CD14-positive monocyte (primary cell): ENCODE results near the gene LAMB3. TPM values are rescaled to one million over a fixed set of nuclear protein-coding genes. Genes with fewer than 3 reads are reported as not detected.
"Not testable (repeated sequence)": the region's sequence is repeated elsewhere in the genome, so short reads cannot be mapped to it uniquely, and the experiment has no call there.

ENCODE experiments used
- DNase-seq, 3 donors: peaks; one replicate each; pipeline ENCODE4 v3.0.0-alpha.2; 2011 to 2022
- H2AFZ ChIP-seq: 2 replicates; pipeline ENCODE4 v1.6.0; 2012; ENCODE audit warnings: mild to moderate bottlenecking, low read depth, low read length, inconsistent platforms; ENCODE audit not compliant: insufficient read depth, poor library complexity, severe bottlenecking
- H3K27ac ChIP-seq, 2 donors: 1 replicate in 1 of 2; 2 replicates in 1 of 2; pipeline ENCODE4 v1.5.1; 2012 to 2013; ENCODE audit warnings: low read length in 2 of 2, control low read depth in 1 of 2, inconsistent platforms in 1 of 2, low read depth in 1 of 2, mild to moderate bottlenecking in 1 of 2
- H3K27me3 ChIP-seq, 2 donors: one replicate each; pipeline versions ENCODE4 v1.6.0 to v1.6.1; 2011 to 2013; ENCODE audit warnings: low read length in 2 of 2; ENCODE audit not compliant: control insufficient read depth in 2 of 2, insufficient read depth in 2 of 2
- H3K36me3 ChIP-seq, 2 donors: replicated peaks in 1 of 2; 1 replicate in 1 of 2; 2 replicates in 1 of 2; pipeline versions ENCODE4 v1.5.1 to v1.6.1; 2012 to 2013; ENCODE audit warnings: low read length in 2 of 2, control low read depth in 1 of 2, inconsistent platforms in 1 of 2, mild to moderate bottlenecking in 1 of 2; ENCODE audit not compliant: insufficient read depth in 2 of 2, control insufficient read depth in 1 of 2
- H3K4me1 ChIP-seq, 2 donors: 1 replicate in 1 of 2; 2 replicates in 1 of 2; pipeline versions ENCODE4 v1.5.1 to v1.6.1; 2012 to 2013; ENCODE audit warnings: low read length in 2 of 2, control low read depth in 1 of 2, inconsistent platforms in 1 of 2, mild to moderate bottlenecking in 1 of 2, moderate library complexity in 1 of 2; ENCODE audit not compliant: insufficient read depth in 2 of 2, control insufficient read depth in 1 of 2
- H3K4me2 ChIP-seq: replicated peaks from 2 replicates; pipeline ENCODE3; 2012; ENCODE audit warnings: low read length, moderate library complexity, mild to moderate bottlenecking; ENCODE audit not compliant: poor library complexity, severe bottlenecking; ENCODE audit errors: extremely low read depth
- H3K4me3 ChIP-seq, 3 experiments: fragments of 200-600 bp in 1 of 3; sonication (generic) in 1 of 3; replicated peaks in 1 of 3; 1 replicate in 2 of 3; 2 replicates in 1 of 3; pipeline ENCODE4 v1.5.1; 2011 to 2013; ENCODE audit warnings: low read length in 3 of 3, mild to moderate bottlenecking in 3 of 3, control low read depth in 2 of 3, low read depth in 2 of 3, inconsistent platforms in 1 of 3, moderate library complexity in 1 of 3
- H3K79me2 ChIP-seq: 2 replicates; pipeline ENCODE4 v1.6.0; 2012; ENCODE audit warnings: mild to moderate bottlenecking, control low read depth, inconsistent platforms, low read length, moderate library complexity; ENCODE audit not compliant: insufficient read depth
- H3K9ac ChIP-seq: 2 replicates; pipeline ENCODE4 v1.6.0; 2017; ENCODE audit warnings: low read length, mild to moderate bottlenecking; ENCODE audit not compliant: insufficient read depth, poor library complexity, severe bottlenecking
- H3K9me3 ChIP-seq, 2 donors: replicated peaks in 1 of 2; 1 replicate in 1 of 2; 2 replicates in 1 of 2; pipeline versions ENCODE4 v1.5.1 to v1.6.1; 2012 to 2013; ENCODE audit warnings: low read length in 2 of 2, control low read depth in 1 of 2; ENCODE audit not compliant: control insufficient read depth in 1 of 2, insufficient read depth in 1 of 2
- H4K20me1 ChIP-seq: 2 replicates; pipeline ENCODE4 v1.6.0; 2012; ENCODE audit warnings: mild to moderate bottlenecking, low read length, control low read depth, moderate library complexity; ENCODE audit not compliant: insufficient read depth
- H3K27ac Mint-ChIP-seq, 7 donors: one replicate each; pipeline ENCODE4 v1.8.0; 2020; ENCODE audit warnings: mild to moderate bottlenecking in 7 of 7, mixed read lengths in 7 of 7, moderate library complexity in 6 of 7, inconsistent platforms in 2 of 7
- H3K27me3 Mint-ChIP-seq, 3 donors: one replicate each; pipeline ENCODE4 v1.8.0; 2021 to 2022; ENCODE audit warnings: low read depth in 3 of 3, mild to moderate bottlenecking in 3 of 3, mixed read lengths in 3 of 3, moderate library complexity in 3 of 3, inconsistent platforms in 1 of 3
- H3K36me3 Mint-ChIP-seq, 2 donors: one replicate each; pipeline ENCODE4 v1.8.0; 2020; ENCODE audit warnings: mixed read lengths in 2 of 2, inconsistent platforms in 1 of 2, mild to moderate bottlenecking in 1 of 2
- H3K4me1 Mint-ChIP-seq: one replicate; pipeline ENCODE4 v1.8.0; 2020; ENCODE audit warnings: mild to moderate bottlenecking, mixed read lengths
- H3K4me3 Mint-ChIP-seq, 2 donors: one replicate each; pipeline ENCODE4 v1.8.0; 2020; ENCODE audit warnings: mild to moderate bottlenecking in 2 of 2, mixed read lengths in 2 of 2, moderate library complexity in 1 of 2
- H3K9me3 Mint-ChIP-seq, 7 donors: one replicate each; pipeline ENCODE4 v1.8.0; 2020 to 2022; ENCODE audit warnings: mixed read lengths in 7 of 7, mild to moderate bottlenecking in 6 of 7, moderate library complexity in 6 of 7, inconsistent platforms in 2 of 7
- CTCF ChIP-seq: fragments of 200-600 bp; IDR thresholded peaks from one replicate; pipeline ENCODE4 v1.8.0; 2022; ENCODE audit warnings: antibody characterized with exemption, mild to moderate bottlenecking
- WGBS: methylation state at CpG from one replicate; pipeline ENCODE4 v1.1.5; 2013; ENCODE audit warnings: missing lambda C conversion rate; ENCODE audit not compliant: insufficient coverage; 5-methylcytosine and 5-hydroxymethylcytosine counted together
- intact Hi-C, 2 donors: fragments of 100-400 bp; cut with micrococcal nuclease; formaldehyde crosslinking; loops; one replicate each; pipeline versions ENCODE4 v1.15.0 to v1.15.1; 2023
- polyA minus RNA-seq: library from RNA; depleted of rRNA, polyadenylated mRNA; stranded (reverse); fragments of >200 nt; gene quantifications from 2 replicates; pipeline ENCODE4 v1.2.3, GENCODE V29; 2012
- polyA plus RNA-seq, 3 donors: library from polyadenylated mRNA; depleted of rRNA in 1 of 3; unstranded in 2 of 3; stranded (reverse) in 1 of 3; fragments of 300-500 nt in 2 of 3; fragments of >200 nt in 1 of 3; fragmentation: Illumina TruSeq in 2 of 3; gene quantifications; 1 replicate in 2 of 3; 2 replicates in 1 of 3; pipeline ENCODE4 v1.2.3, GENCODE V29; 2012 to 2021
- total RNA-seq, 12 experiments: library from RNA in 1 of 12; stranded (reverse) in 1 of 12; fragments of 120-200 nt in 1 of 12; gene quantifications; one replicate each; pipeline ENCODE4 v1.2.4 and lab custom pipeline; 2013 to 2026; ENCODE audit warnings: mixed read lengths in 6 of 12, inconsistent platforms in 1 of 12

Gene LAMB3
- total RNA-seq (2013), result 3.2 TPM
- polyA plus RNA-seq (under 1 TPM; 0.29 to 0.67 (median 0.30) TPM), polyA minus RNA-seq (17.5 and 18.6 TPM in 2 replicates), total RNA-seq (lab: John Stamatoyannopoulos, UW) (41.1 to 152 (median 87.2) reads per million in 11 experiments)

- H3K4me3 ChIP-seq, result no peak within 1 kb of the TSS
- peak within 1 kb of the TSS; percentile 48 to 92 for H3K27ac ChIP-seq
- H3K79me2 ChIP-seq, result no peaks in the 10 kb centered on the region
- H3K9me3 Mint-ChIP-seq, result peaks cover 0 to 4% (median 0%) of the 10 kb centered on the region in 7 donors
- no peak within 1 kb of the TSS for H2AFZ ChIP-seq
- H4K20me1 ChIP-seq, result no peaks in the 10 kb centered on the region
- no peak for DNase-seq
- no peak for TF ChIP-seq CTCF
- H3K4me3 Mint-ChIP-seq, result peak within 1 kb of the TSS; percentile 56 to 71
- H3K27ac Mint-ChIP-seq, result peak within 1 kb of the TSS; percentile 83 to 99 (median 97)
- H3K9me3 ChIP-seq, result no peaks in the 10 kb centered on the region
- H3K36me3 ChIP-seq, result no peaks in the 10 kb centered on the region
- peaks cover 64 to 72% of the 10 kb centered on the region in 2 donors for H3K4me1 ChIP-seq
- H3K27me3 ChIP-seq, result peaks cover 11 to 42% of the 10 kb centered on the region in 2 donors
- H3K4me2 ChIP-seq, result peak within 1 kb of the TSS; percentile 28
- peak within 1 kb of the TSS; percentile 35 for H3K9ac ChIP-seq
- peaks cover 72% of the 10 kb centered on the region for H3K4me1 Mint-ChIP-seq
- peaks cover 37 to 48% (median 40%) of the 10 kb centered on the region in 3 donors for H3K27me3 Mint-ChIP-seq
- intact Hi-C loops, result no loop called here
- WGBS, result 86% methylated on average over 13 of the region's 14 CpGs
- peaks cover 4 to 14% of the 10 kb centered on the region in 2 donors for H3K36me3 Mint-ChIP-seq
Measured at GRCh38 chr1:209652121-209652735, at the start of gene LAMB3. Gene LAMB3, minus strand, starts transcription at chr1:209652425. Its CDS starts 1,481 bp downstream, at chr1:209650944.

DNA sequence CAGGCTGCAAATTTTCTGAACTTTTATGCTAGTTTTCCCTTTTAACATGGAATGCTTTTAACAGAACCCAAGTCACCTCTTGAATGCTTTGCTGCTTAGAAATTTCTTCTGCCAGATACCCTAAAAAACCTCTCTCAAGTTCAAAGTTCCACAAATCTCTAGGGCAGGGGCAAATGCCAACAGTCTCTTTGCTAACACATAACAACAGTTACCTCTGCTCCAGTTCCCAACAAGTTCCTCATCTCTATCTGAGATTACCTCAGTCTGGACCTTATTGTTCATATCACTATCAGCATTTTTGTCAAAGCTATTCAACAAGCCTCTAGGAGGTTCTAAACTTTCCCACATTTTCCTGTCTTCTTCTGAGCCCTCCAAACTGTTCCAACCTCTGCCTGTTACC lies 48.5 kb upstream of the LAMB3 start:
- peaks cover 19% of the 10 kb centered on the region for H3K4me1 Mint-ChIP-seq
- not testable (repeated sequence) for H3K36me3 ChIP-seq, H3K9me3 Mint-ChIP-seq, H3K79me2 ChIP-seq, DNase-seq, H3K4me3 Mint-ChIP-seq, H3K4me3 ChIP-seq, H3K9ac ChIP-seq, H3K36me3 Mint-ChIP-seq, H4K20me1 ChIP-seq, H3K27me3 Mint-ChIP-seq, H2AFZ ChIP-seq, H3K27ac Mint-ChIP-seq, H3K9me3 ChIP-seq, H3K27ac ChIP-seq, H3K27me3 ChIP-seq, H3K4me2 ChIP-seq
- H3K4me1 ChIP-seq, result peaks cover 18 to 20% of the 10 kb centered on the region in 2 donors
- intact Hi-C loops, result loop anchor here in 1 of 2 donors (5.0 kb wide), 1 partner anchor 42 kb away; no protein-coding TSS in a partner anchor
